GM19023 (cell line): ENCODE results near the gene ZBTB5.
"Not testable (repeated sequence)": the region's sequence is repeated elsewhere in the genome, so short reads cannot be mapped to it uniquely, and the experiment has no call there.

ENCODE experiments used
- ATAC-seq: cut with Tn5 transposase; IDR thresholded peaks from one replicate; pipeline ENCODE4 v1.9.1; 2021; ENCODE audit warnings: mild to moderate bottlenecking, moderate library complexity; ENCODE audit not compliant: unreplicated experiment

The ZBTB5 gene

GRCh38 chr9:37426431-37426830 is 38.8 kb downstream of the ZBTB5 start:
- ATAC-seq = not testable (repeated sequence)

GRCh38 chr9:37425298-37425752 is 39.9 kb downstream of the ZBTB5 start:
- no peak for ATAC-seq

GRCh38 chr9:37424686-37425297 is 40.5 kb downstream of the ZBTB5 start:
- ATAC-seq = no peak

GRCh38 chr9:37424204-37424685 is 41.0 kb downstream of the ZBTB5 start:
- ATAC-seq = no peak

GRCh38 chr9:37423508-37423907 is 41.7 kb downstream of the ZBTB5 start:
- no peak for ATAC-seq

GRCh38 chr9:37422289-37423104 is 42.8 kb downstream of the ZBTB5 start, which contains the start of gene GRHPR:
TSS of gene GRHPR (plus strand) at chr9:37422696. CDS start at chr9:37422751, 55 bp downstream.
- ATAC-seq = peak; percentile 97

- ATAC-seq = no peak
These were observed 43.3 kb downstream of the ZBTB5 start for GRCh38 chr9:37421914-37422288.

- ATAC-seq = no peak
These were observed 44.7 kb downstream of the ZBTB5 start for GRCh38 chr9:37420271-37421215.

- no peak for ATAC-seq
These were observed 46.0 kb downstream of the ZBTB5 start for GRCh38 chr9:37419204-37419603.

GRCh38 chr9:37417857-37418618 is 47.2 kb downstream of the ZBTB5 start:
- no peak for ATAC-seq

- no peak for ATAC-seq
These were observed 47.9 kb downstream of the ZBTB5 start for GRCh38 chr9:37417252-37417803.

- ATAC-seq = no peak
These were observed 50.1 kb downstream of the ZBTB5 start for GRCh38 chr9:37415011-37415719.

- ATAC-seq = no peak
These were observed 50.7 kb downstream of the ZBTB5 start for GRCh38 chr9:37414503-37414943.

GRCh38 chr9:37413311-37413710 is 51.9 kb downstream of the ZBTB5 start:
- no peak for ATAC-seq

GRCh38 chr9:37412431-37413151 is 52.7 kb downstream of the ZBTB5 start:
- no peak for ATAC-seq

GRCh38 chr9:37410969-37411785 is 54.1 kb downstream of the ZBTB5 start:
- peak; percentile 27 for ATAC-seq

GRCh38 chr9:37410354-37410861 is 54.8 kb downstream of the ZBTB5 start:
- no peak for ATAC-seq
